Liver (tissue), 9 donors: ENCODE measurements around the gene DCLRE1A. TPM values are rescaled to one million over a fixed set of nuclear protein-coding genes. Genes with fewer than 3 reads are reported as not detected.

Experiments used
- DNase-seq: peaks from one replicate; pipeline ENCODE4 v3.0.0-alpha.2; 2017; ENCODE audit warnings: low spot score
- H3K27ac ChIP-seq, 2 donors: one replicate each; pipeline ENCODE4 v1.7.0; 2013; ENCODE audit warnings: inconsistent platforms in 2 of 2, low read length in 2 of 2, control low read depth in 1 of 2, low read depth in 1 of 2, mild to moderate bottlenecking in 1 of 2
- H3K27me3 ChIP-seq, 4 donors: one replicate each; pipeline versions ENCODE4 v1.6.1 to v1.7.0; 2013; ENCODE audit warnings: low read length in 3 of 4, inconsistent platforms in 1 of 4, mild to moderate bottlenecking in 1 of 4, moderate library complexity in 1 of 4; ENCODE audit not compliant: control insufficient read depth in 4 of 4, insufficient read depth in 4 of 4
- H3K36me3 ChIP-seq, 4 donors: one replicate each; pipeline versions ENCODE4 v1.6.1 to v1.7.0; 2013; ENCODE audit warnings: low read length in 3 of 4, mild to moderate bottlenecking in 3 of 4, low read depth in 1 of 4, moderate library complexity in 1 of 4; ENCODE audit not compliant: control insufficient read depth in 4 of 4, insufficient read depth in 3 of 4
- H3K4me1 ChIP-seq, 4 donors: one replicate each; pipeline versions ENCODE4 v1.6.1 to v1.7.0; 2013; ENCODE audit warnings: low read length in 3 of 4, mild to moderate bottlenecking in 3 of 4, moderate library complexity in 1 of 4; ENCODE audit not compliant: control insufficient read depth in 4 of 4, insufficient read depth in 4 of 4
- H3K4me3 ChIP-seq, 3 donors: one replicate each; pipeline versions ENCODE4 v1.6.1 to v1.7.0; 2013; ENCODE audit warnings: low read length in 3 of 3, control low read depth in 1 of 3, low read depth in 1 of 3, mild to moderate bottlenecking in 1 of 3
- H3K9ac ChIP-seq, 2 donors: one replicate each; pipeline ENCODE4 v1.7.0; 2013; ENCODE audit warnings: low read length in 2 of 2, mild to moderate bottlenecking in 2 of 2, moderate library complexity in 2 of 2, control low read depth in 1 of 2, low read depth in 1 of 2
- H3K9me3 ChIP-seq, 4 donors: one replicate each; pipeline versions ENCODE4 v1.6.1 to v1.7.0; 2013; ENCODE audit warnings: low read length in 3 of 4; ENCODE audit not compliant: control insufficient read depth in 4 of 4
- CTCF ChIP-seq: fragments of 150-350 bp; IDR thresholded peaks from 2 replicates; pipeline ENCODE4 v1.5.1; 2017; ENCODE audit warnings: improper control_type of control experiment, low read depth, low read length; ENCODE audit not compliant: missing input control
- EGR1 ChIP-seq, 2 donors: IDR thresholded peaks; 2 replicates each; pipeline ENCODE4 v1.6.1; 2016 to 2018; ENCODE audit warnings: antibody characterized with exemption in 2 of 2, low read depth in 2 of 2
- FOXA1 ChIP-seq: IDR thresholded peaks from 2 replicates; pipeline ENCODE4 v1.6.1; 2016; ENCODE audit warnings: antibody characterized with exemption
- FOXA2 ChIP-seq: IDR thresholded peaks from 2 replicates; pipeline ENCODE4 v1.6.1; 2016; ENCODE audit warnings: antibody characterized with exemption
- HNF4A ChIP-seq, 2 donors: conservative IDR thresholded peaks; 2 replicates each; pipeline ENCODE4 v1.6.1; 2016; ENCODE audit warnings: antibody characterized with exemption in 2 of 2, mild to moderate bottlenecking in 2 of 2
- NR2F2 ChIP-seq: IDR thresholded peaks from 2 replicates; pipeline ENCODE4 v1.6.1; 2016; ENCODE audit warnings: antibody characterized with exemption
- RAD21 ChIP-seq, 2 donors: IDR thresholded peaks; 2 replicates each; pipeline ENCODE4 v1.6.1; 2016; ENCODE audit warnings: antibody characterized with exemption in 2 of 2, mild to moderate bottlenecking in 2 of 2
- REST ChIP-seq: IDR thresholded peaks from 2 replicates; pipeline ENCODE4 v1.6.1; 2016; ENCODE audit warnings: antibody characterized with exemption, mild to moderate bottlenecking
- TAF1 ChIP-seq: conservative IDR thresholded peaks from 2 replicates; pipeline ENCODE4 v1.6.1; 2016; ENCODE audit warnings: antibody characterized with exemption, mild to moderate bottlenecking
- ZBTB33 ChIP-seq: IDR thresholded peaks from 2 replicates; pipeline ENCODE4 v1.6.1; 2016; ENCODE audit warnings: antibody characterized with exemption
- WGBS: extraction: QIAGEN DNeasy Blood & Tissue Kit; methylation state at CpG from one replicate; pipeline ENCODE4 v1.1.7; 2013; 5-methylcytosine and 5-hydroxymethylcytosine counted together
- polyA plus RNA-seq, 2 donors: library from polyadenylated mRNA; stranded (reverse) in 1 of 2; unstranded in 1 of 2; fragments of 200-250 nt in 1 of 2; fragments of >200 nt in 1 of 2; fragmentation: Nextera tagmentation in 1 of 2; extraction: Ambion mirVana in 1 of 2; gene quantifications; one replicate each; pipeline versions ENCODE4 v1.2.1 to v1.2.3, GENCODE V29; 2013 to 2015
- total RNA-seq, 2 donors: library from RNA; depleted of rRNA; stranded (reverse); fragments of >200 nt; gene quantifications; one replicate each; pipeline ENCODE4 v1.2.3, GENCODE V29; 2014
- donor health status: healthy.
- donor health status: healthy.
- donor health status: healthy.
- donor health status: healthy.
- donor health status: healthy.

DCLRE1A gene
- total and polyA plus RNA-seq, 4 donors = 1.9 to 11.3 (median 6.4) TPM

- no peak for DNase-seq
- TF ChIP-seq EGR1 (IDR thresholded peaks at IDR 0.05; ENCODE audit: low read depth in 2 of 2) = no peak
- Histone ChIP-seq H3K9ac (no peak overlapping the region), H3K4me3 (no peak overlapping the region), H3K27me3 (no peaks in the 10 kb centered on the region), H3K36me3 (peaks cover 0 to 9% (median under 1%) of the 10 kb centered on the region in 4 donors), H3K4me1 (peaks cover 5 to 17% (median 11%) of the 10 kb centered on the region in 4 donors), H3K27ac (no peak overlapping the region), H3K9me3 (no peaks in the 10 kb centered on the region)
- 94% methylated on average over 5 of the region's 5 CpGs for WGBS
Observed at GRCh38 chr10:113849140-113849803, 4.6 kb downstream of the DCLRE1A start.

- H3K9ac ChIP-seq = no peak overlapping the region
- TF ChIP-seq NR2F2 (no peak), CTCF (no peak), FOXA1 (no peak), REST (no peak), ZBTB33 (no peak), EGR1 (IDR thresholded peaks at IDR 0.05; ENCODE audit: low read depth in 2 of 2) (no peak), HNF4A (conservative IDR thresholded peaks at IDR 0.05) (no peak), RAD21 (IDR thresholded peaks at IDR 0.05) (no peak), TAF1 (no peak), FOXA2 (no peak)
- 96% methylated on average over 2 of the region's 2 CpGs for WGBS
- H3K36me3 ChIP-seq = peaks cover 0 to 19% (median 6%) of the 10 kb centered on the region in 4 donors
- H3K4me3 ChIP-seq = no peak overlapping the region
- H3K9me3 ChIP-seq = no peaks in the 10 kb centered on the region
- DNase-seq = no peak
- H3K27ac ChIP-seq = no peak overlapping the region
- H3K27me3 ChIP-seq = no peaks in the 10 kb centered on the region
- peaks cover 0 to 3% (median 0%) of the 10 kb centered on the region in 4 donors for H3K4me1 ChIP-seq
Observed at GRCh38 chr10:113846036-113846435, 7.8 kb downstream of the DCLRE1A start.
